Measurements from ENCODE around the gene CENPB.

The CENPB gene

DNA sequence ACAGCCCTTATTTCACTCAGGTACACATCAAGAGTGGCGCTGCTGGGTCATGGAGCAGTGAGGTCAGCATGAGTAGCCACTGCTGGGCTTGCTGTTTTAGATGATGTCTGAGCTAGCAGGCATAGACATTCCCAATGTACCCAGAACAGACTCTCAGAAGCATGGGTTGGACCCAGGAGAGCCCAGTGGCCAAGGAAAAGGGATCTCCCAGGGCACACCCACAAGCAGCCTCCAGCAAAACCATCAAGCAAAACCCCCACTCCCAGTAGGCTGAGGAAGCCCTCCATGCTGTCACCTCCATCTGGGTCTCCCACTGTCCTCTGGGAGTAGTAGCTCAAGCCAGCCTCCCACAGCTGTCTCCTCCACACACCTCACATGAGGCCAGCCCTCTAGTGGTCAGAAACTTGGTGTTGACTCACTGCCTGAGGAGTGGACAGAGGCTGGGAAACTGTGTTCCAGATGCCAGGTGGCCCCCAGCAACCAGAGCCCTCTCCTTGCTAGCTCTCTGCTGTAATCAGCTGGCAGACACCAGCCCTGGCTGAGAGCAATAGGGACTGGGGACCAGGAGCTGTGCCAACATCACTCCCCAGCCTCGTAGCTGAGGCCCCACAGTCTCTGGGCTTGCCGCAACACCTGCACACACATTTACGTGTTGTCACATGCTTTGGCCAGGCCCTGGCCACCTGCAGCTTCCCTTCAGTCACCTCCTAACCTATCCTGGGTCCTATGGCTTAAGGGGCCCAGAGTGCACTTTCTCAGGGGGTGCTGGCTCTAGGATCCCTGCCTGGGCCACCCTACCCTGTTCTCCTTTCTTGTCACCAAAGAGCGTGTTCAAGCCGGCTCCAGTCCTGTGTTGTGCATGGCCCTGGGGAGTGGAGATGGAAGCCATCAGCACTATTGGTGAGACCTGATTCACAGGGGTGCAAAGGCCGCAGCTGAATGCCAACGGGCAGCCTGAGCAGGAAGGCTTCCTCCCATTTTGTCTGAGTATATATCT lies 31.9 kb upstream of the CENPB start:
- WGBS (ENCODE audit: insufficient coverage): 99% methylated on average over 8 of the region's 8 CpGs
- ChIA-PET CTCF (interaction anchor here (0.6 to 12.9 kb wide), 14 partner anchors 8 to 60 kb away, joined by 3 to 127 read pairs (median 3); partner anchors contain the start of gene CENPB), POLR2A (interaction anchor here (0.6 kb wide), 1 partner anchor 37 kb away, joined by 3 read pairs; the partner anchor contains the start of gene SPEF1)
- H3K27ac ChIP-seq (ENCODE audit: insufficient read depth in 1 of 2, low read depth in 1 of 2, low read length in 2 of 2, poor library complexity in 1 of 2, severe bottlenecking in 2 of 2): no peak overlapping the region
- peak; percentile 39 to 45 (median 45) for DNase-seq
- H3K36me3 ChIP-seq (ENCODE audit: control insufficient read depth in 4 of 4, insufficient read depth in 4 of 4, low read length in 3 of 4): peaks cover 0 to 14% (median 6%) of the 10 kb centered on the region in 4 experiments
- no peak overlapping the region for H3K4me3 ChIP-seq (ENCODE audit: control insufficient read depth in 1 of 7, extremely low read depth in 1 of 7, insufficient read depth in 4 of 7, low read depth in 2 of 7, low read length in 6 of 7)
- H3K9me3 ChIP-seq (ENCODE audit: control extremely low read depth in 1 of 5, control insufficient read depth in 4 of 5, insufficient read depth in 2 of 5, low read depth in 1 of 5, low read length in 4 of 5): no peaks in the 10 kb centered on the region
- H3K4me1 ChIP-seq (ENCODE audit: control extremely low read depth in 1 of 4, control insufficient read depth in 4 of 4, insufficient read depth in 4 of 4, low read length in 3 of 4): peaks cover 3 to 30% (median 18%) of the 10 kb centered on the region in 4 experiments
- H3K27me3 ChIP-seq (replicated peaks in 2 of 5; ENCODE audit: control insufficient read depth in 4 of 5, insufficient read depth in 5 of 5, low read length in 4 of 5): no peaks in the 10 kb centered on the region

DNA sequence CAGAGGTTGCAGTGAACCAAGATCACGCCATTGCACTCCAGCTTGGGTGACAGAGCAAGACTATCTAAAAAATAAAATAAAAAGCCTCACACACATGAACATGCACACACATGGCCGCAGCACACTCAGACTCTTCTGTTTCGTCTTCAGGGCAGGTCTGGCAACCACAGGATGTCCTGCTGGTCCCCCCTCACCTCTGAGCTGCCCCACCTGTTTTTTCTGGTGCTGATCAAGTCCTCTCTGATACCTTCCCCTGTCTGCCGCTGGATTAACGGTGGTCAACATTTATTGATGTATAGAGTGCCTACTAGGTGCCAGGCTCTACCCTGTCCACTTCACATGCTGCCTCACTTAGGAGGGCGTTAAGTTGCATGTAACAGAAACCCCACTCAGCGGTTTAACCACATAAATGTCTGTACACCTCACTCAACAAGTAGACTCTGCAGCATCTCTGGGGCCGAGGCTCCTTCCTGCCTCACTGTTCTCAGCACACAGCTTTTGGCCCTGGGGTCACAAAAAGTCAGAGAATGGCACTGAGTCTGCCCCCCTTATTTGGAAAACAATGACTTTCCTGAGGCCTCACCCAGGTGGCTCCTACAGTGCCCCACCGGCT lies 29.3 kb upstream of the CENPB start:
- H3K4me3 ChIP-seq (ENCODE audit: control insufficient read depth in 1 of 7, extremely low read depth in 1 of 7, insufficient read depth in 4 of 7, low read depth in 2 of 7, low read length in 6 of 7): no peak overlapping the region
- no peak overlapping the region for H3K27ac ChIP-seq (ENCODE audit: insufficient read depth in 1 of 2, low read depth in 1 of 2, low read length in 2 of 2, poor library complexity in 1 of 2, severe bottlenecking in 2 of 2)
- no peaks in the 10 kb centered on the region for H3K9me3 ChIP-seq (ENCODE audit: control extremely low read depth in 1 of 5, control insufficient read depth in 4 of 5, insufficient read depth in 2 of 5, low read depth in 1 of 5, low read length in 4 of 5)
- ChIA-PET POLR2A (no interaction called here), CTCF (interaction anchor here (2.5 to 12.9 kb wide), 2 partner anchors 9 to 28 kb away, joined by 9 to 127 read pairs; partner anchors contain the start of gene CENPB)
- no peaks in the 10 kb centered on the region for H3K27me3 ChIP-seq (replicated peaks in 2 of 5; ENCODE audit: control insufficient read depth in 4 of 5, insufficient read depth in 5 of 5, low read length in 4 of 5)
- peaks cover 7 to 45% (median 29%) of the 10 kb centered on the region in 4 experiments for H3K4me1 ChIP-seq (ENCODE audit: control extremely low read depth in 1 of 4, control insufficient read depth in 4 of 4, insufficient read depth in 4 of 4, low read length in 3 of 4)
- 76% methylated on average over 8 of the region's 9 CpGs for WGBS (ENCODE audit: insufficient coverage)
- peak in 2 of 3 donors; percentile 31 to 45 for DNase-seq
- no peaks in the 10 kb centered on the region for H3K36me3 ChIP-seq (ENCODE audit: control insufficient read depth in 4 of 4, insufficient read depth in 4 of 4, low read length in 3 of 4)

DNA sequence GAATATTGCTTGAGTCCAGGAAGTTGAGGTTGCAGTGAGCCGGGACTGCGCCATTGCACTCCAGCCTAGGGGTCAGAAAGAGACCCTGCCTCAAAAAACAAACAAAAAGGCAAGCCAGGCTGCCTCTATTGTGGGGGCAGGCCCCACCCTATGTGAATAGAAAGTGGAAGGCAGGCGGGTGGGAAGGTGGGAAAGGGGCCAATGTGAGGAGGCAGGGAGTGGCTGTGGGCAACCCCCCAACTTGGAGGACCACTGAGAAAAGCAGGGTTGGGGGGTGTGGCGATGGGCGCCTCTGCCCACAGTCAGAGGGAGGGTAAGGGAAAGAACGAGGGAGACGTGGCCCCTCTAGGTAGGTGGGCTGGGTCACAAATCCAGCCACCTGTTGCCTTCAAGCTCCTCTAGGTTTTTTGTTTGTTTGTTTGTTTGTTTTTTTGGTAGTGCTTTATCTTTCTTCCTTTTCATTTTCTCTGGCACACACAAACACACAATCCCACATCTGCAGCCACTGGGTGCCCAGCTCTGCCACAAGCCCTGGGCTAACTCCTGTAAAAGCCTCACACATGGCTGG lies 28.5 kb upstream of the CENPB start:
- Histone ChIP-seq H3K4me3 (ENCODE audit: control insufficient read depth in 1 of 7, extremely low read depth in 1 of 7, insufficient read depth in 4 of 7, low read depth in 2 of 7, low read length in 6 of 7) (no peak overlapping the region), H3K4me1 (ENCODE audit: control extremely low read depth in 1 of 4, control insufficient read depth in 4 of 4, insufficient read depth in 4 of 4, low read length in 3 of 4) (peaks cover 7 to 47% (median 31%) of the 10 kb centered on the region in 4 experiments), H3K36me3 (ENCODE audit: control insufficient read depth in 4 of 4, insufficient read depth in 4 of 4, low read length in 3 of 4) (no peaks in the 10 kb centered on the region), H3K27me3 (replicated peaks in 2 of 5; ENCODE audit: control insufficient read depth in 4 of 5, insufficient read depth in 5 of 5, low read length in 4 of 5) (no peaks in the 10 kb centered on the region), H3K27ac (ENCODE audit: insufficient read depth in 1 of 2, low read depth in 1 of 2, low read length in 2 of 2, poor library complexity in 1 of 2, severe bottlenecking in 2 of 2) (no peak overlapping the region), H3K9me3 (ENCODE audit: control extremely low read depth in 1 of 5, control insufficient read depth in 4 of 5, insufficient read depth in 2 of 5, low read depth in 1 of 5, low read length in 4 of 5) (no peaks in the 10 kb centered on the region)
- 90% methylated on average over 5 of the region's 7 CpGs for WGBS (ENCODE audit: insufficient coverage)
- no peak for DNase-seq
- ChIA-PET CTCF (interaction anchor here (2.5 to 12.9 kb wide), 2 partner anchors 10 to 27 kb away, joined by 9 to 127 read pairs; partner anchors contain the start of gene CENPB), POLR2A (no interaction called here)

DNA sequence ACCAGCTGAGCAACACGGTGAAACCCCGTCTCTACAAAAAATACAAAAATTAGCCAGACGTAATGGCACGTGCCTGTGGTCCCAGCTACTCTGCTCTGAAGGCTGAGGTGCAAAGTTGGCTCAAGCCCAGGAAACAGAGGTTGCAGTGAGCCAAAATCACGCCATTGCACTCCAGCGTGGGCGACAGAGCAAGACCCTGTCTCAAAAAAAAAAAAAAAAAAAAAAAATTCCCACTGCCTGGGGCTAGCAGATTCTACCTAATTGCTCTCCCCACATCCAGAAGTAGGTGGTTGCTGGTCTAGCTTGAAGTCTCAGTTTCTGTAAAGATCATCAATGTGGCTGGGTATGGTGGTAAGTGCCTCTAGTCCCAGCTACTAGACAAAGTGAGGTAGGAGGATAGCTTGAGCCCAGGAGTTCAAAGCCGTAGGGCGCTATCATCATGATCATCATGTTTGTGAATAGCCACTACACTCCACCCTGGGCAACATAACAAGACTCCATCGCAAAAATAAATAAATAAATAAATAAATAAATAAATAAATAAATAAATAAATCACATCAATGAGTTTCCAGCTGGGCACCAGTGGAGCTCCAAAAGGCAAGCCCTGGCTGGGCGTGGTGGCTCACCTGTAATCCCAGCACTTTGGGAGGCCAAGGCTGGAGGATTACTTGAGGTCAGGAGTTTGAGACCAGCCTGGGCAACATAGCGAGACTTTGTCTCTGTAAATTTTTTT lies 27.5 kb upstream of the CENPB start:
- no peak for DNase-seq
- no peaks in the 10 kb centered on the region for H3K36me3 ChIP-seq (ENCODE audit: control insufficient read depth in 4 of 4, insufficient read depth in 4 of 4, low read length in 3 of 4)
- H3K4me1 ChIP-seq (ENCODE audit: control extremely low read depth in 1 of 4, control insufficient read depth in 4 of 4, insufficient read depth in 4 of 4, low read length in 3 of 4): peaks cover 7 to 41% (median 24%) of the 10 kb centered on the region in 4 experiments
- H3K27me3 ChIP-seq (replicated peaks in 2 of 5; ENCODE audit: control insufficient read depth in 4 of 5, insufficient read depth in 5 of 5, low read length in 4 of 5): no peaks in the 10 kb centered on the region
- H3K27ac ChIP-seq (ENCODE audit: insufficient read depth in 1 of 2, low read depth in 1 of 2, low read length in 2 of 2, poor library complexity in 1 of 2, severe bottlenecking in 2 of 2): no peak overlapping the region
- H3K9me3 ChIP-seq (ENCODE audit: control extremely low read depth in 1 of 5, control insufficient read depth in 4 of 5, insufficient read depth in 2 of 5, low read depth in 1 of 5, low read length in 4 of 5): no peaks in the 10 kb centered on the region
- WGBS (ENCODE audit: insufficient coverage): 92% methylated on average over 5 of the region's 12 CpGs
- ChIA-PET CTCF (interaction anchor here (0.6 to 12.9 kb wide), 6 partner anchors 11 to 98 kb away, joined by 3 to 127 read pairs (median 4); partner anchors contain the start of genes ADISSP and CENPB), POLR2A (interaction anchor here (0.6 kb wide), 1 partner anchor 75 kb away, joined by 5 read pairs; no protein-coding TSS in a partner anchor)
- no peak overlapping the region for H3K4me3 ChIP-seq (ENCODE audit: control insufficient read depth in 1 of 7, extremely low read depth in 1 of 7, insufficient read depth in 4 of 7, low read depth in 2 of 7, low read length in 6 of 7)

DNA sequence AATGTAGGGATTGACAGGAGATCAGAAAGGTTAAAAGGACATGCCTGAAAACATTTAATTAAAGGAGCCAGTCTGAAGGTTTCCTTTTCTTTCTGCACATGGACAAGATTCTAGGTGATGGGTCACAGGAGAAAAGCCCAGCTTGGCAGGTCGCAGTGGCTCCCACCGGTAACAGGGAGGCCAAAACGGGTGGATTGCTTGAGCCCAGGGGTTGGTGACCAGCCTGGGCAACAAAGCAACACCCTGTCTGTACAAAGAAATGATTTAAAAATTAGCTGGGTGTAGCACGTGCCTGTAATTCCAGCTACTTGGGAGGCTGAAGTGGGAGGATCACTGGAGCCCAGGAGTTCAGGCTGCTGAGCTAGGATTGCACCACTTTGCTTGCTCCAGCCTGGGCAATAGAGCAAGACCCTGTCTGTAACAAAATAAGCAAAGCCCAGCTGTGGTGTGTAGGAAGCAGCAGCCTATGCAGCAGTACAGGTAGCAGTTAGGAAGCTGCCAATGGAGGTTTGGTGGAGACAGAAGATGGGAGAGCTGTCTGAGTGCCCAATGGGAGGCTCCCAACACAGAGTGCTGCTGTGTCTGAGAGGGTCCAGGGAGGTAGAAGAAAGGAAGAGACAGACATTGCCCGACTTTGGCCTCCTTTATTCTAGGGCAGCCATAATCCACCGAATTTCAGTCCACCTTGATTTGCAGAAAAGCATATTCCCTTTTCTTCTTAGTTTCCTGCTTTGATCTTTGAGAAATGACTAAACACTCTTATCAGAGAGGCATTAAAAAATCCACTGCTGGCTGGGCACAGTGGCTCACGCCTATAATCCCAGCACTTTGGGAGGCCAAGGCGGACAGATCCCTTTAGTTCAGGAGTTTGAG lies 26.7 kb upstream of the CENPB start:
- POLR2A ChIA-PET: interaction anchor here (0.6 kb wide), 1 partner anchor 75 kb away, joined by 5 read pairs; no protein-coding TSS in a partner anchor
- DNase-seq: no peak
- Histone ChIP-seq H3K4me1 (ENCODE audit: control extremely low read depth in 1 of 4, control insufficient read depth in 4 of 4, insufficient read depth in 4 of 4, low read length in 3 of 4) (peaks cover 7 to 37% (median 25%) of the 10 kb centered on the region in 4 experiments), H3K27me3 (replicated peaks in 2 of 5; ENCODE audit: control insufficient read depth in 4 of 5, insufficient read depth in 5 of 5, low read length in 4 of 5) (no peaks in the 10 kb centered on the region), H3K4me3 (ENCODE audit: control insufficient read depth in 1 of 7, extremely low read depth in 1 of 7, insufficient read depth in 4 of 7, low read depth in 2 of 7, low read length in 6 of 7) (no peak overlapping the region), H3K27ac (ENCODE audit: insufficient read depth in 1 of 2, low read depth in 1 of 2, low read length in 2 of 2, poor library complexity in 1 of 2, severe bottlenecking in 2 of 2) (peak overlapping the region in 1 of 2 experiments; percentile 5), H3K36me3 (ENCODE audit: control insufficient read depth in 4 of 4, insufficient read depth in 4 of 4, low read length in 3 of 4) (no peaks in the 10 kb centered on the region), H3K9me3 (ENCODE audit: control extremely low read depth in 1 of 5, control insufficient read depth in 4 of 5, insufficient read depth in 2 of 5, low read depth in 1 of 5, low read length in 4 of 5) (no peaks in the 10 kb centered on the region)
- CTCF ChIA-PET: interaction anchor here (1.0 to 12.9 kb wide), 5 partner anchors 12 to 97 kb away, joined by 3 to 127 read pairs (median 5); partner anchors contain the start of genes ADISSP and CENPB
- WGBS (ENCODE audit: insufficient coverage): 92% methylated on average over 5 of the region's 8 CpGs

Measured in common myeloid progenitor, CD34-positive (primary cell).